HepG2 (cell line): ENCODE measurements around the gene POLR1C. TPM values are rescaled to one million over a fixed set of nuclear protein-coding genes. Genes with fewer than 3 reads are reported as not detected.

Experiments used
- ATAC-seq: fragments of 200-7000 bp; cut with Tn5 transposase; 3 replicates; pipeline ENCODE4 v1.9.1; 2020; ENCODE audit warnings: mild to moderate bottlenecking, moderate library complexity
- BruUV-seq: library from RNA; stranded (reverse); fragments of 400-500 nt; replicated peaks from 2 replicates; lab custom pipeline; 2021; lab: Mats Ljungman, UMichigan
- CTCF ChIA-PET: fragments of 300-600 bp; formaldehyde crosslinking; extraction: SDS; loops from one replicate; lab custom pipeline; 2021; ENCODE audit warnings: low total read pairs, inconsistent platforms, low intra/inter-chr PET ratio; lab: Yijun Ruan, JAX
- POLR2A ChIA-PET: fragments of 350-600 bp; sonication (Branson Sonifier 250); formaldehyde crosslinking; loops from one replicate; lab custom pipeline; 2020; ENCODE audit warnings: antibody characterized with exemption, inconsistent platforms; lab: Yijun Ruan, JAX
- DNase-seq: peaks from one replicate; pipeline ENCODE4 v3.0.0-alpha.2; 2015; ENCODE audit warnings: low spot score
- FAIRE-seq: peaks from 3 replicates; lab custom pipeline; 2011; peaks lifted over from hg19 to GRCh38; lab: Jason Lieb, UNC
- H2AFZ ChIP-seq: one replicate; pipeline ENCODE4 v1.6.1; 2011; ENCODE audit warnings: low read length, inconsistent platforms
- H3K27ac ChIP-seq: fragments of 300-600 bp; 3 replicates; pipeline ENCODE4 v1.8.0; 2011; ENCODE audit warnings: mixed run types, mild to moderate bottlenecking, mixed read lengths, low read length, inconsistent platforms; ENCODE audit not compliant: insufficient read depth; ENCODE audit errors: extremely low read length
- H3K27me3 ChIP-seq, 2 experiments: fragments of 200-600 bp in 1 of 2; 2 replicates in 1 of 2; 3 replicates in 1 of 2; pipeline versions ENCODE4 v1.6.0 to v1.8.0; 2011; ENCODE audit warnings: low read length in 2 of 2, mild to moderate bottlenecking in 2 of 2, moderate library complexity in 2 of 2, inconsistent platforms in 1 of 2; ENCODE audit not compliant: insufficient read depth in 2 of 2, control insufficient read depth in 1 of 2
- H3K36me3 ChIP-seq, 2 experiments: fragments of 200-600 bp in 1 of 2; replicated peaks in 1 of 2; 2 replicates in 1 of 2; 3 replicates in 1 of 2; pipeline versions ENCODE4 v1.5.1 to v1.8.0; 2011; ENCODE audit warnings: low read length in 2 of 2, inconsistent platforms in 1 of 2; ENCODE audit not compliant: insufficient read depth in 2 of 2, control insufficient read depth in 1 of 2
- H3K4me1 ChIP-seq: 2 replicates; pipeline ENCODE4 v1.5.1; 2012; ENCODE audit warnings: low read length, inconsistent platforms; ENCODE audit not compliant: insufficient read depth
- H3K4me2 ChIP-seq: 2 replicates; pipeline ENCODE4 v1.6.0; 2011; ENCODE audit warnings: low read depth, low read length, inconsistent platforms
- H3K4me3 ChIP-seq, 3 experiments: fragments of 200-600 bp in 1 of 3; sonication (generic), shearing (Covaris generic) in 1 of 3; replicated peaks in 1 of 3; 2 replicates each; pipeline ENCODE4 v1.5.1; 2011 to 2016; ENCODE audit warnings: low read length in 3 of 3, inconsistent platforms in 2 of 3, low read depth in 2 of 3, mild to moderate bottlenecking in 2 of 3, control low read depth in 1 of 3, mixed read lengths in 1 of 3; ENCODE audit not compliant: insufficient read depth in 1 of 3
- H3K79me2 ChIP-seq: one replicate; pipeline ENCODE4 v1.6.1; 2011; ENCODE audit warnings: low read length, inconsistent platforms; ENCODE audit not compliant: insufficient read depth
- H3K9ac ChIP-seq: 2 replicates; pipeline ENCODE4 v1.6.0; 2011; ENCODE audit warnings: mild to moderate bottlenecking, low read depth, low read length, inconsistent platforms; ENCODE audit not compliant: insufficient read depth
- H3K9me3 ChIP-seq: 2 replicates; pipeline ENCODE4 v1.5.1; 2012; ENCODE audit warnings: mild to moderate bottlenecking, low read length
- H4K20me1 ChIP-seq: 2 replicates; pipeline ENCODE4 v1.6.0; 2011; ENCODE audit warnings: inconsistent platforms, mild to moderate bottlenecking, low read length, moderate library complexity; ENCODE audit not compliant: insufficient read depth
- CEBPB ChIP-seq: IDR thresholded peaks from 2 replicates; pipeline ENCODE4 v1.6.1; 2011; ENCODE audit warnings: low read depth, low read length, improper control_type of control experiment, borderline replicate concordance
- ZNF343 ChIP-seq: sonication (generic); formaldehyde crosslinking; IDR thresholded peaks from 2 replicates; pipeline ENCODE4 v1.4.0; 2020; ENCODE audit warnings: mild to moderate bottlenecking, missing genetic modification reagents
- WGBS: methylation state at CpG from one replicate; pipeline ENCODE4 v1.1.6; 2017; ENCODE audit warnings: low lambda C conversion rate; 5-methylcytosine and 5-hydroxymethylcytosine counted together
- in situ Hi-C: cut with HindIII; loops from 2 replicates; pipeline ENCODE4 v1.10.0; 2017; ENCODE audit warnings: low pct_unique_long_range_greater_than_20kb; ENCODE audit not compliant: extremely low pct_ligation_motif_present
- intact Hi-C: fragments of 100-400 bp; cut with micrococcal nuclease; formaldehyde crosslinking; loops from one replicate; pipeline ENCODE4 v1.10.0; 2022; ENCODE audit not compliant: unreplicated experiment
- polyA plus RNA-seq, 8 experiments: library from polyadenylated mRNA; depleted of rRNA in 3 of 8; stranded (reverse) in 7 of 8; unstranded in 1 of 8; fragments of >200 nt; fragmentation: Illumina TruSeq in 4 of 8; extraction: Trizol in 4 of 8; gene quantifications; 2 replicates each; pipeline versions ENCODE4 v1.2.1 to v1.2.3, GENCODE V29; 2011 to 2016; ENCODE audit warnings: low read depth in 4 of 8, missing spikeins in 1 of 8, mixed read lengths in 1 of 8; ENCODE audit not compliant: insufficient read depth in 1 of 8
- total RNA-seq, 5 experiments: library from RNA; depleted of rRNA; stranded (reverse); fragments of >200 nt; fragmentation: Illumina TruSeq; extraction: Trizol; gene quantifications; 2 replicates each; pipeline ENCODE4 v1.2.3, GENCODE V29; 2016; ENCODE audit warnings: low read depth in 1 of 5
- TF ChIP-seq, protein P1 (sequence below): sonication (generic); formaldehyde crosslinking; IDR thresholded peaks from 2 replicates; pipeline ENCODE4 v1.4.0; 2020; ENCODE audit warnings: mild to moderate bottlenecking, missing genetic modification reagents
- TF ChIP-seq, protein P2 (sequence below): IDR thresholded peaks from 2 replicates; pipeline ENCODE4 v1.6.1; 2016; ENCODE audit warnings: control low read depth
- TF ChIP-seq, protein P3 (sequence below): sonication (generic); formaldehyde crosslinking; conservative IDR thresholded peaks from 2 replicates; pipeline ENCODE4 v1.4.0; 2020; ENCODE audit warnings: missing genetic modification reagents

The POLR1C gene
- total and polyA plus RNA-seq, 2 of the 13 experiments (the other 11 are each of a cell fraction or from before 2014, with no cell fraction given) = 62.6 to 72.2 TPM

DNA sequence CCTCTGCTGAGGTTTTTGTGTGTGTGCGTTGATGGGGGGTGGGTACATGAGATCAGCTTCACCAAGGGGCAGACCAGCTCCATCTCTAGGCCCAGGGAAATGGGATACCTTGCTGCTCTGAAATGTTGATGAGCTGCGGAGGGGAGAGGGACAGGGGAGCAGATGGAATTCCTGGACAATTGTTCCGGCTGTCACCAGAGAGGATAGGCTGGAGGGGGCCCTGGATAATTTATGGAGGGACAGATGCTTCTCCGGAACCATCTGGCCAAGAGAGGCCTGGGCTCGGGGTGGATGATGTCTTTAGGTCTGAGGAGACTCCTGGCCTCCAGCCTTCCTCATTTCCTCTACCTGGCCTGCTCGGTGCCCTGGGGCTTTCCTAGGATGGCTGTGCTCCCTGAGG is 41.4 kb upstream of the POLR1C start:
- ChIA-PET CTCF (no interaction called here), POLR2A (interaction anchor here (1.1 kb wide), 1 partner anchor 10 kb away, joined by 3 read pairs; no protein-coding TSS in a partner anchor)
- Histone ChIP-seq H4K20me1 (no peaks in the 10 kb centered on the region), H3K4me2 (no peak overlapping the region), H3K4me3 (no peak overlapping the region), H3K27me3 (no peaks in the 10 kb centered on the region; a peak in 1 of 5 replicates), H3K9ac (no peak overlapping the region), H3K27ac (no peak overlapping the region), H3K36me3 (no peaks in the 10 kb centered on the region; a peak in 1 of 5 replicates), H3K4me1 (peaks cover 34% of the 10 kb centered on the region), H3K9me3 (no peaks in the 10 kb centered on the region), H2AFZ (no peak overlapping the region), H3K79me2 (peaks cover 21% of the 10 kb centered on the region)
- ATAC-seq (no peak), FAIRE-seq (no peak), DNase-seq (no peak)
- intact Hi-C loops (no loop called here), in situ Hi-C loops (no loop called here)
- WGBS = 35% methylated on average over 6 of the region's 6 CpGs
- no TSS peak for BruUV-seq
- TF ChIP-seq, protein P1, sequence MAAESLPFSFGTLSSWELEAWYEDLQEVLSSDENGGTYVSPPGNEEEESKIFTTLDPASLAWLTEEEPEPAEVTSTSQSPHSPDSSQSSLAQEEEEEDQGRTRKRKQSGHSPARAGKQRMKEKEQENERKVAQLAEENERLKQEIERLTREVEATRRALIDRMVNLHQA (CRISPR knock-in tag) = no peak
- TF ChIP-seq, protein P2, sequence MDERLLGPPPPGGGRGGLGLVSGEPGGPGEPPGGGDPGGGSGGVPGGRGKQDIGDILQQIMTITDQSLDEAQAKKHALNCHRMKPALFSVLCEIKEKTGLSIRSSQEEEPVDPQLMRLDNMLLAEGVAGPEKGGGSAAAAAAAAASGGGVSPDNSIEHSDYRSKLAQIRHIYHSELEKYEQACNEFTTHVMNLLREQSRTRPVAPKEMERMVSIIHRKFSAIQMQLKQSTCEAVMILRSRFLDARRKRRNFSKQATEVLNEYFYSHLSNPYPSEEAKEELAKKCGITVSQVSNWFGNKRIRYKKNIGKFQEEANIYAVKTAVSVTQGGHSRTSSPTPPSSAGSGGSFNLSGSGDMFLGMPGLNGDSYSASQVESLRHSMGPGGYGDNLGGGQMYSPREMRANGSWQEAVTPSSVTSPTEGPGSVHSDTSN (CRISPR knock-in tag) = no peak
- no peak for TF ChIP-seq ZNF343 (CRISPR knock-in tag)
- TF ChIP-seq, protein P3, sequence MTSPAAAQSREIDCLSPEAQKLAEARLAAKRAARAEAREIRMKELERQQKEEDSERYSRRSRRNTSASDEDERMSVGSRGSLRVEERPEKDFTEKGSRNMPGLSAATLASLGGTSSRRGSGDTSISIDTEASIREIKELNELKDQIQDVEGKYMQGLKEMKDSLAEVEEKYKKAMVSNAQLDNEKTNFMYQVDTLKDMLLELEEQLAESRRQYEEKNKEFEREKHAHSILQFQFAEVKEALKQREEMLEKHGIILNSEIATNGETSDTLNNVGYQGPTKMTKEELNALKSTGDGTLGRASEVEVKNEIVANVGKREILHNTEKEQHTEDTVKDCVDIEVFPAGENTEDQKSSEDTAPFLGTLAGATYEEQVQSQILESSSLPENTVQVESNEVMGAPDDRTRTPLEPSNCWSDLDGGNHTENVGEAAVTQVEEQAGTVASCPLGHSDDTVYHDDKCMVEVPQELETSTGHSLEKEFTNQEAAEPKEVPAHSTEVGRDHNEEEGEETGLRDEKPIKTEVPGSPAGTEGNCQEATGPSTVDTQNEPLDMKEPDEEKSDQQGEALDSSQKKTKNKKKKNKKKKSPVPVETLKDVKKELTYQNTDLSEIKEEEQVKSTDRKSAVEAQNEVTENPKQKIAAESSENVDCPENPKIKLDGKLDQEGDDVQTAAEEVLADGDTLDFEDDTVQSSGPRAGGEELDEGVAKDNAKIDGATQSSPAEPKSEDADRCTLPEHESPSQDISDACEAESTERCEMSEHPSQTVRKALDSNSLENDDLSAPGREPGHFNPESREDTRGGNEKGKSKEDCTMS = no peak
- TF ChIP-seq CEBPB = no peak
